Karpas-422 (cell line): ENCODE results near the gene KIF22. TPM values are rescaled to one million over a fixed set of nuclear protein-coding genes. Genes with fewer than 3 reads are reported as not detected.
"Not testable (repeated sequence)": the region's sequence is repeated elsewhere in the genome, so short reads cannot be mapped to it uniquely, and the experiment has no call there.

ENCODE experiments used
- DNase-seq: peaks from one replicate; pipeline ENCODE4 v3.0.0-alpha.2; 2015
- H2AFZ ChIP-seq: fragments of 200-600 bp; sonication (generic); 2 replicates; pipeline ENCODE4 v1.6.1; 2014; ENCODE audit warnings: antibody characterized with exemption, low read length, mixed read lengths
- H3K27ac ChIP-seq: fragments of 200-600 bp; sonication (generic); 2 replicates; pipeline ENCODE4 v1.5.1; 2014; ENCODE audit warnings: mild to moderate bottlenecking, low read length, moderate library complexity
- H3K27me3 ChIP-seq: fragments of 200-600 bp; sonication (generic); 2 replicates; pipeline ENCODE4 v1.6.1; 2014; ENCODE audit warnings: low read length, mixed read lengths
- H3K36me3 ChIP-seq: fragments of 200-600 bp; sonication (generic); 2 replicates; pipeline ENCODE4 v1.6.1; 2014; ENCODE audit warnings: low read length, mixed read lengths; ENCODE audit not compliant: insufficient read depth
- H3K4me1 ChIP-seq: fragments of 200-600 bp; sonication (generic); 2 replicates; pipeline ENCODE4 v1.6.1; 2014; ENCODE audit warnings: mild to moderate bottlenecking, low read length, mixed read lengths
- H3K4me2 ChIP-seq: fragments of 200-600 bp; sonication (generic); 2 replicates; pipeline ENCODE4 v1.6.1; 2014; ENCODE audit warnings: low read length, low read depth, mild to moderate bottlenecking; ENCODE audit not compliant: poor library complexity, severe bottlenecking
- H3K4me3 ChIP-seq: fragments of 200-600 bp; sonication (generic); 2 replicates; pipeline ENCODE4 v1.5.1; 2014; ENCODE audit warnings: mild to moderate bottlenecking, antibody characterized with exemption, low read length, mixed read lengths
- H3K79me2 ChIP-seq: fragments of 200-600 bp; sonication (generic); 2 replicates; pipeline ENCODE4 v1.6.1; 2014; ENCODE audit warnings: mild to moderate bottlenecking, low read length, mixed read lengths
- H3K9ac ChIP-seq: fragments of 200-600 bp; sonication (generic); 2 replicates; pipeline ENCODE4 v1.6.0; 2014; ENCODE audit warnings: low read length
- H3K9me2 ChIP-seq: fragments of 200-600 bp; sonication (generic), shearing (Covaris generic); replicated peaks from 2 replicates; pipeline ENCODE4 v1.6.0; 2014; ENCODE audit warnings: mild to moderate bottlenecking, low read length, moderate library complexity; ENCODE audit not compliant: insufficient read depth
- H3K9me3 ChIP-seq: fragments of 300-700, 200-600 bp; sonication (generic); 2 replicates; pipeline ENCODE4 v1.6.1; 2014; ENCODE audit warnings: low read length, mixed read lengths
- H4K20me1 ChIP-seq: fragments of 200-600 bp; sonication (generic); 2 replicates; pipeline ENCODE4 v1.6.1; 2014; ENCODE audit warnings: mild to moderate bottlenecking, antibody characterized with exemption, low read length, low read depth; ENCODE audit not compliant: insufficient read depth
- total RNA-seq: library from RNA; depleted of rRNA; stranded (reverse); fragments of >200 nt; shearing (Covaris generic); gene quantifications from 2 replicates; pipeline ENCODE4 v1.2.3, GENCODE V29; 2014; ENCODE audit warnings: low replicate concordance

KIF22 gene
- total RNA-seq, 1 experiment from 2014 or later = 75.4 TPM

DNA sequence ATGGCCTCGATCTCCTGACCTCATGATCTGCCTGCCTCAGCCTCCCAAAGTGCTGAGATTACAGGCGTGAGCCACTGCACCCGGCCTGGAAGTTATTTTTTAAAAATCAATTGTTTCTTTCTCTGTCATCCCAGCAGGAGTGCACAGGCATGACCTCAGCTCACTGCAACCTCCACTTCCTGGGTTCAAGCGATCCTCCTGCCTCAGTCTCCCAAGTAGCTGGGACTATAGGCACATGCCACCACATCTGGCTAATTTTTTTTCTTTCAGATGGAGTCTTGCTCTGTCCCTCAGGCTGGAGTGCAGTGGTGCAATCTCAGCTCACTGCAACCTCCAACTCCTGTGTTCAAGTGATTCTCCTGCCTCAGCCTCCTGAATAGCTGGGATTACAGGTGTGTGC, 3.4 kb upstream of the KIF22 start:
- not testable (repeated sequence) for H3K9ac ChIP-seq, H3K9me3 ChIP-seq, H4K20me1 ChIP-seq, H3K4me3 ChIP-seq, H3K9me2 ChIP-seq, H3K36me3 ChIP-seq, H3K4me2 ChIP-seq, DNase-seq, H2AFZ ChIP-seq, H3K27me3 ChIP-seq, H3K27ac ChIP-seq
- peaks cover 16% of the 10 kb centered on the region for H3K79me2 ChIP-seq
- H3K4me1 ChIP-seq = peaks cover 13% of the 10 kb centered on the region

DNA sequence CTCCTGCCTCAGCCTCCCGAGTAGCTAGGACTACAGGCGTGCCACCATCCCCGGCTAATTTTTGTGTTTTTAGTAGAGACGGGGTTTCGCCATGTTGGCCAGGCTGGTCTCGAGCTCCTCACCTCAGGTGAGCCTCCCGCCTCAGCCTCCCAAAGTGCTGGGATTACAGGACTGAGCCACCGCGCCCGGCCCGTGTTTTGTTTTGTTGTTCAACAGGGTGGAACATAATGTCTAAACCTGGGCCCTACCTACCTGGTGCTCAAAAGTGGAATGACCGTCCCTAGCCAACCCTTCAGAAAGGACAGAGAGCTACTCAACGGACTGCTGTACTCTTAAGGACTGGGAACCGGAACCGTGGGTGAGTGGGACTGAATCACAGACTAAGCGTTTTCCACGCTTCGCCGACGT, 772 bp upstream of the KIF22 start:
- H3K9ac ChIP-seq = peak overlapping the region; percentile 90
- peak overlapping the region; percentile 89 for H3K4me3 ChIP-seq
- DNase-seq = no peak
- H2AFZ ChIP-seq = peak overlapping the region; percentile 91
- H3K27me3 ChIP-seq = no peaks in the 10 kb centered on the region
- H3K27ac ChIP-seq = peak overlapping the region; percentile 41
- H3K4me1 ChIP-seq = peaks cover 21% of the 10 kb centered on the region
- H3K36me3 ChIP-seq = peaks cover 18% of the 10 kb centered on the region
- H3K9me3 ChIP-seq = no peaks in the 10 kb centered on the region
- H4K20me1 ChIP-seq = peaks cover 2% of the 10 kb centered on the region; the same call in 1 of the 2 replicates
- H3K79me2 ChIP-seq = peaks cover 42% of the 10 kb centered on the region
- H3K9me2 ChIP-seq = no peaks in the 10 kb centered on the region
- H3K4me2 ChIP-seq = peak overlapping the region; percentile 86

DNA sequence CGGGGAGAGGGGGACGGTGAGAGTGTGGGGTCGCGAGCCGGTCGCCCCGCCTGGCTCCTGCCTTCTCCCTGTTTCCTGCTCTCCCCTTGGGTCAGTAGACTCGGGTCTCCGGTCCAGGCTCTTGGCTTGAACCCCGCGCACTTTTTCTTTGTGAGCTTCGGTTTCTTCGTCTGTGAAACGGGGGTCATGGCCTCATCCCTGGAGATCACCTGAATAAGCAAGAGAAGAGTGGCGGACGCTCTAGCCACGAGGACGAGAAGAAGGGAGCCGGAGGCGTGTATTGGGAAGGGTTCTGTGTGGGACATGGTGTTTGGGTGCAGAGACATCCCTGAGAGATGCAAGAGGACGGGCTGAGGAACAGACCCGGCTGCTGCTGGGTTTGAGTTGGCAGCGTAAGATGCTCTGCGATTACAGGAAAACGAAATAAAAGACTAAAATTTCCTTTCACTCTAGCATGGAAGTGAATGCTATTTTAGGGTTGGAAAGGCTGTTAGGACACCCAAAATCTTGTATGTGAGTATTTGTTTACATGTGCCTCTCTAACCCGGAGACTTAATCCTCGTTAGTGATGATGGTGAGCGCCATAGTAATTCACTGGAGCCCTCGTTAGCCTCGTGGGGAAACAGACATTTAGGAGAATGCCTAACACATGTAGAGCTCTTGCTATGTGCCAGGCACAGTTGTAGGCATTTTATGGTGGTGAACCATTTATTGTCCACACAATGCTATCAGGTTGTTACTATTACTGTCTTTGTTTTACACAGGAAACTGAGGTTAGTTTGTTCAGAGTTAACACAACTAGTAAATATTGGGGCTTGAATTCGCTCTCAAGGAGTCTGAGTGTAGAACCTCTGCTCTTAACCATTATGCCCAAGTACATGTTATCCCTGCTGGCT, 646 bp downstream of the KIF22 start:
- Histone ChIP-seq H4K20me1 (peaks cover 5% of the 10 kb centered on the region; the same call in 1 of the 2 replicates), H2AFZ (no peak overlapping the region), H3K27ac (peak overlapping the region; percentile 67), H3K9me2 (no peaks in the 10 kb centered on the region), H3K9me3 (no peaks in the 10 kb centered on the region), H3K9ac (peak overlapping the region; percentile 95), H3K4me1 (peaks cover 21% of the 10 kb centered on the region), H3K4me3 (peak overlapping the region; percentile 90), H3K79me2 (peaks cover 54% of the 10 kb centered on the region), H3K36me3 (peaks cover 19% of the 10 kb centered on the region), H3K27me3 (no peaks in the 10 kb centered on the region), H3K4me2 (peak overlapping the region; percentile 77)
- DNase-seq = peak; percentile 67

DNA sequence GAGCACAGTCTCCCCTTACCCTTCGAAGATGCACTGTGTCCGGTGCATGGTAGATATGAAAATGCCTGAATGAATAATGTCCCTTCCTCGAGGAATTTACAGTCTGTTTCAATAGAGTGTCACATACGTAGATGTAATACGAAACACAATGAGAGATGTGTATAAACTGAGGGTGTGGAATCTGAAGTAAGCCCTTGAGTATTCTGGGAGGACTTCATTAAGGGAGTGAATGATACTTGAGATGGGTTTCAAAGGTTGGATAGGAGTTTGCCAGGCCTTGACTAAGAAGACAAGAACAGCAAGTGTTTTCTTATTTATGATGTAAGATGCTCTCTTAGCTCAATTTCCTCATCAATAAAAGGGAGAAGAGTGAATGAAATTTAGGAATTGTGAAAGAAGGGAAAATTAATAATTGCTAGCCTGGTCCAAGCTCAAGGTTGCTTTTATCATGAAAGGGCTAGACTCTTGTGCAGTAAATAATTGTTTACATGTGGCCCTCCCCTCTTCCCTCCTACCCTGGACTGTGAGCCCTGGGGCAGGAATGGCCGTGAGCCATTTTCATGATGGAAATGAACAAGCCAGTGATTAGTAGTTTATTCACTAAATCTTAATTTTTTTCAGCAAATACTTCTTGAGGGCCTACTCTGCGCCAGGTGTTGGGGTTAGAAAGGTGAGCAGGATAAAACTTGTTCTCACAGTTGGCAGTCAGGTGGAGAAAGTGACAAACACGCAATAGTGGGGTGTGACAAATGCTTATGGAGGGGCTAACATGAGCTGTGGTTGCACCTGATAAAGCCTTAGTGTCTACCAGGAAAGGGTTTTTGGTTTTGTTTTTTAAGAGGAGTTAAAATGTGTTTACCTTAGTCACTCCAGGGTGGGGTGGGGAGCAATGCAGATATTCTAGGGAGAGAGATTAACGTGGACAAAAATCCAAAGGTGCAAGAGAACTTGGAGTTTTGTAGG, 1.6 kb downstream of the KIF22 start:
- H3K27me3 ChIP-seq = no peaks in the 10 kb centered on the region
- no peak for DNase-seq
- peak overlapping the region; percentile 95 for H3K9ac ChIP-seq
- H3K9me3 ChIP-seq = no peaks in the 10 kb centered on the region
- peak overlapping the region; percentile 77 for H3K4me2 ChIP-seq
- peaks cover 5% of the 10 kb centered on the region; the same call in 1 of the 2 replicates for H4K20me1 ChIP-seq
- H2AFZ ChIP-seq = no peak overlapping the region
- peaks cover 21% of the 10 kb centered on the region for H3K4me1 ChIP-seq
- peaks cover 27% of the 10 kb centered on the region for H3K36me3 ChIP-seq
- H3K79me2 ChIP-seq = peaks cover 61% of the 10 kb centered on the region
- no peaks in the 10 kb centered on the region for H3K9me2 ChIP-seq
- peak overlapping the region; percentile 90 for H3K4me3 ChIP-seq
- H3K27ac ChIP-seq = no peak overlapping the region; the same call in 1 of the 2 replicates

DNA sequence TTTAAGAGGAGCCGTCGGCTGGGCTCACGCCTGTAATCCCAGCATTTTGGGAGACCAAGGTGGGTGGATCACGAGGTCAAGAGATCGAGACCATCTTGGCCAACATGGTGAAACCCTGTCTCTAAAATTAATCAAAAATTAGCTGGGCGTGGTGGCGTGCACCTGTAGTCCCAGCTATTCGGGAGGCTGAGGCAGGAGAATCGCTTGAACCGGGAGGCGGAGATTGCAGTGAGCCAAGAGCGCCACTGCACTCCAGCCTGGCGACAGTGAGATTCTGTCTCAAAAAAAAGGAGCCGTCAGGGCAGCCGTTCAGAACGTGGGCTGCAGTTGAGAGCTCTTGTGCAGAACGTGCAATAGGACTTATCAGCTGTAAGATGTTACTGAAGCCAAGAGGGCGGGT, 2.6 kb downstream of the KIF22 start:
- H3K27ac ChIP-seq, H3K9me2 ChIP-seq, H3K9ac ChIP-seq, DNase-seq, H3K27me3 ChIP-seq, H3K4me3 ChIP-seq, H3K9me3 ChIP-seq, H4K20me1 ChIP-seq, H2AFZ ChIP-seq, H3K4me2 ChIP-seq: not testable (repeated sequence)
- Histone ChIP-seq H3K4me1 (peaks cover 21% of the 10 kb centered on the region), H3K79me2 (peaks cover 61% of the 10 kb centered on the region), H3K36me3 (peaks cover 38% of the 10 kb centered on the region)

DNA sequence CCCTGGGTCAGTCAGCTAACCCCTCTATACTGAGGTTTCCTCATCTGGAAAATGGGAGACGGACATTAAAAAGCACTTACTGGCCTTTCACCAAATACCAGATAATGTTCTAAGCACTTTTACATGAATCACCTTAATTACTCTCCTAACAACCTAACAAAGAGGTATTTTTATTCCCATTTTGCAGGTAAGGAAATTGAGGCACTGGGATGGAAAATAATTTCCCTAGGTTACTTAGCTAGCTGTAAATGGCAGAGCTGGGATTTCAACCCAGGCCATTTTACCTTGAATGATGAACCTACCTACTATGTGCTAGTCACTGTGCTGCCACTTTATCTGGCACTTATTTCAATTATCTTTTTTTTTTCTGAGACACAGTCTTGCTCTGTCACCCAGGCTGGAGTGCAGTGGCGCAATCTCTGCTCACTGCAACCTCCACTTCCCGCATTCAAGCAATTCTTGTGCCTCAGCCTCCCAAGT, 3.7 kb downstream of the KIF22 start:
- Histone ChIP-seq H2AFZ (no peak overlapping the region), H3K27me3 (no peaks in the 10 kb centered on the region), H3K9me2 (no peaks in the 10 kb centered on the region), H3K4me2 (no peak overlapping the region), H3K36me3 (peaks cover 42% of the 10 kb centered on the region), H4K20me1 (peaks cover 5% of the 10 kb centered on the region; the same call in 1 of the 2 replicates), H3K27ac (no peak overlapping the region), H3K4me1 (peaks cover 21% of the 10 kb centered on the region), H3K9me3 (no peaks in the 10 kb centered on the region), H3K79me2 (peaks cover 61% of the 10 kb centered on the region), H3K4me3 (no peak overlapping the region), H3K9ac (no peak overlapping the region)
- no peak for DNase-seq

DNA sequence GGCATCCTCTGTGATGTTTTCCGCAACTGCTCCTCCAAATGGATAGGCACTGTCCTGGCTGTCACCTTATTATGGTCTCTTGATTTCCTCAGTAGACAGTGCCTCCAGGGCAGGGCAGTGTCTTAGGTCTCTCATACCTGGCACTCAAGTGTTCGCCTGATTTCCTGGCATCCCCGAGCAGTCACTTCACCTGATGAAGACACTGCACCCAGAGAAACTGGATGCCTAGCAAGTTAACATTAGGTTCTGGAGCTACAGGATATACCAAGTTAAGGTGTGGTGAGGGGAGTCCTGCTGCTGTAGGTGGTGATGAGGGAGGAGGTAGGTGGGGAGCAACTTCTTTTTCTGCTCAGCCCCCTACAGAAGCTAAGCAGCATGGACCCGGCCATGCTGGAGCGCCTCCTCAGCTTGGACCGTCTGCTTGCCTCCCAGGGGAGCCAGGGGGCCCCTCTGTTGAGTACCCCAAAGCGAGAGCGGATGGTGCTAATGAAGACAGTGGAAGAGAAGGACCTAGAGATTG, 11.9 kb downstream of the KIF22 start:
- Histone ChIP-seq H3K27me3 (no peaks in the 10 kb centered on the region), H3K9ac (no peak overlapping the region), H2AFZ (no peak overlapping the region), H3K36me3 (peaks cover 36% of the 10 kb centered on the region; the same call in 1 of the 2 replicates), H3K4me2 (no peak overlapping the region), H3K27ac (no peak overlapping the region), H3K9me3 (no peaks in the 10 kb centered on the region), H3K4me3 (no peak overlapping the region), H4K20me1 (no peaks in the 10 kb centered on the region), H3K79me2 (peaks cover 4% of the 10 kb centered on the region), H3K4me1 (peaks cover 34% of the 10 kb centered on the region), H3K9me2 (no peaks in the 10 kb centered on the region)
- no peak for DNase-seq
